ENCODE measurements around the gene VWF. TPM values are rescaled to one million over a fixed set of nuclear protein-coding genes. Genes with fewer than 3 reads are reported as not detected.

Gene VWF
- total and polyA plus RNA-seq, 11 donors = 125 to 503 (median 238) TPM

GRCh38 chr12:5982106-5982505 is 142.4 kb downstream of the VWF start:
- WGBS, 4 donors = 88 to 93% (median 89%) methylated on average over 4 of the region's 4 CpGs
- intact Hi-C loops (cut with DNase I) = loop anchor here in 3 of 10 donors (10.0 kb wide), 2 partner anchors 213 to 303 kb away; no protein-coding TSS in a partner anchor
- no peak overlapping the region for H3K4me3 ChIP-seq
- ATAC-seq (peak in 1 of 4 donors; percentile 17), DNase-seq (no peak)
- peaks cover 0 to 74% (median 33%) of the 10 kb centered on the region in 9 donors for H3K36me3 ChIP-seq
- peaks cover 0 to 6% (median 0%) of the 10 kb centered on the region in 9 donors for H3K27me3 ChIP-seq
- TF ChIP-seq, protein P1, sequence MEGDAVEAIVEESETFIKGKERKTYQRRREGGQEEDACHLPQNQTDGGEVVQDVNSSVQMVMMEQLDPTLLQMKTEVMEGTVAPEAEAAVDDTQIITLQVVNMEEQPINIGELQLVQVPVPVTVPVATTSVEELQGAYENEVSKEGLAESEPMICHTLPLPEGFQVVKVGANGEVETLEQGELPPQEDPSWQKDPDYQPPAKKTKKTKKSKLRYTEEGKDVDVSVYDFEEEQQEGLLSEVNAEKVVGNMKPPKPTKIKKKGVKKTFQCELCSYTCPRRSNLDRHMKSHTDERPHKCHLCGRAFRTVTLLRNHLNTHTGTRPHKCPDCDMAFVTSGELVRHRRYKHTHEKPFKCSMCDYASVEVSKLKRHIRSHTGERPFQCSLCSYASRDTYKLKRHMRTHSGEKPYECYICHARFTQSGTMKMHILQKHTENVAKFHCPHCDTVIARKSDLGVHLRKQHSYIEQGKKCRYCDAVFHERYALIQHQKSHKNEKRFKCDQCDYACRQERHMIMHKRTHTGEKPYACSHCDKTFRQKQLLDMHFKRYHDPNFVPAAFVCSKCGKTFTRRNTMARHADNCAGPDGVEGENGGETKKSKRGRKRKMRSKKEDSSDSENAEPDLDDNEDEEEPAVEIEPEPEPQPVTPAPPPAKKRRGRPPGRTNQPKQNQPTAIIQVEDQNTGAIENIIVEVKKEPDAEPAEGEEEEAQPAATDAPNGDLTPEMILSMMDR (IDR thresholded peaks at IDR 0.05) = no peak
- no peak for TF ChIP-seq POLR2A (IDR thresholded peaks at IDR 0.05)
- peaks cover 0 to 3% (median 0%) of the 10 kb centered on the region in 12 donors for H3K4me1 ChIP-seq
- H3K27ac ChIP-seq = no peak overlapping the region
- H3K9me3 ChIP-seq = no peaks in the 10 kb centered on the region

DNA sequence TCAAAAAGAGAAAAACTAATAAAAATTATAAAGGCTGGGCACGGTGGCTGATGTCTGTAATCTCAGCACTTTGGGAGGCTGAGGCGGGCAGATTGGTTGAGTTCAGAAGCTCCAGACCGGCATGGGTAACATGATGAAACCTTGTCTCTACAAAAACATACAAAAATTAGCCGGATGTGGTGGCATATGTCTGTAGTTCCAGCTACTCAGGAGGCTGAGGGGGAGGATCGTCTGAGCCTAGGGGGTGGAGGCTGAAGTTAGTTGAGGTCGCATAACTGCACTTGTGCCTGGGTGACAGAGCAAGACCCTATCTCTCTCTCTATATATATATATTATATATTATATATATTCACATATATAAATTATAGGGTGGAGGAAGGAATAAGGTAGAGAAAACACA is 146.9 kb downstream of the VWF start:
- intact Hi-C loops (cut with DNase I) = no loop called here
- peaks cover 0 to 28% (median 8%) of the 10 kb centered on the region in 12 donors for H3K4me1 ChIP-seq
- no peak overlapping the region for H3K4me3 ChIP-seq
- TF ChIP-seq POLR2A (IDR thresholded peaks at IDR 0.05) = no peak
- TF ChIP-seq, protein P1 (IDR thresholded peaks at IDR 0.05) = no peak
- ATAC-seq (no peak), DNase-seq (no peak)
- no peaks in the 10 kb centered on the region for H3K9me3 ChIP-seq
- WGBS, 4 donors = 84 to 88% (median 87%) methylated on average over 6 of the region's 6 CpGs
- H3K27ac ChIP-seq = no peak overlapping the region
- H3K36me3 ChIP-seq = peaks cover 0 to 66% (median 27%) of the 10 kb centered on the region in 9 donors
- H3K27me3 ChIP-seq = peaks cover 0 to 6% (median 0%) of the 10 kb centered on the region in 9 donors

GRCh38 chr12:5976711-5977110 is 147.8 kb downstream of the VWF start:
- no peak for TF ChIP-seq POLR2A (IDR thresholded peaks at IDR 0.05)
- TF ChIP-seq, protein P1 (IDR thresholded peaks at IDR 0.05) = no peak
- 43 to 53% (median 48%) methylated on average over 6 of the region's 6 CpGs for WGBS, 4 donors
- no peak overlapping the region for H3K27ac ChIP-seq
- DNase-seq (no peak), ATAC-seq (no peak)
- H3K9me3 ChIP-seq = no peaks in the 10 kb centered on the region
- peaks cover 0 to 28% (median 8%) of the 10 kb centered on the region in 12 donors for H3K4me1 ChIP-seq
- peaks cover 0 to 6% (median 0%) of the 10 kb centered on the region in 9 donors for H3K27me3 ChIP-seq
- peaks cover 0 to 66% (median 23%) of the 10 kb centered on the region in 9 donors for H3K36me3 ChIP-seq
- H3K4me3 ChIP-seq = no peak overlapping the region
- intact Hi-C loops (cut with DNase I) = no loop called here

DNA sequence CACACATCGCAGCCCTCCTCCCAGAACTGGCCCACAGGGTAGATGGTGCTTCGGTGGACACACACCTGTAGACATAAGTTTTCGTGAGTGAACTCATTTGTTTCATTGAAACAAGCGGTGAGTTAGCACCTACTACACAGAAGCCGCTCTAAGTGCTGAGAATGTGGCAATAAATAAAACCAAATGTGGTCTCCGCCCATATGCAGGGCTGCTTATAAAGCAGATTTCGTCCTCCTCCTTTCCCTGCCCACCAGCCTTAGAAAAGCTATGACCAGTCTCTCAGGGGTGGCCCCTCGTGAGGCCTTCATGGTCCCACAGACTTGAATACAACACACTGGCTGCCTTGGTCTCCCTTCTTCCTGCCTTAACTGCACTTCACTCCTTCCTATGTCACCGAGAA is 148.3 kb downstream of the VWF start:
- peaks cover 0 to 28% (median 8%) of the 10 kb centered on the region in 12 donors for H3K4me1 ChIP-seq
- TF ChIP-seq POLR2A (IDR thresholded peaks at IDR 0.05) = no peak
- TF ChIP-seq, protein P1 (IDR thresholded peaks at IDR 0.05) = no peak
- no peak for ATAC-seq
- no peaks in the 10 kb centered on the region for H3K9me3 ChIP-seq
- no peak overlapping the region for H3K27ac ChIP-seq
- no peak overlapping the region for H3K4me3 ChIP-seq
- no peak for DNase-seq
- intact Hi-C loops (cut with DNase I) = no loop called here
- WGBS, 4 donors = 88 to 94% (median 91%) methylated on average over 9 of the region's 9 CpGs
- H3K36me3 ChIP-seq = peaks cover 0 to 66% (median 22%) of the 10 kb centered on the region in 9 donors
- peaks cover 0 to 6% (median 0%) of the 10 kb centered on the region in 9 donors for H3K27me3 ChIP-seq

All from heart left ventricle (tissue), 16 donors.